KOPT-K1 (cell line): Measurements from ENCODE around the gene UBAC2.

Experiments used
- H3K27ac ChIP-seq: fragments of 200-600 bp; sonication (generic); 2 replicates; pipeline ENCODE4 v1.5.1; 2016; ENCODE audit warnings: antibody characterized with exemption, mild to moderate bottlenecking, low read depth, low read length; ENCODE audit not compliant: poor library complexity, severe bottlenecking
- H3K36me3 ChIP-seq: fragments of 200-600 bp; sonication (generic); 2 replicates; pipeline ENCODE4 v1.5.1; 2017; ENCODE audit warnings: antibody characterized with exemption, mild to moderate bottlenecking, low read length, moderate library complexity; ENCODE audit not compliant: insufficient read depth
- H3K9me3 ChIP-seq: fragments of 200-600 bp; sonication (generic); 2 replicates; pipeline ENCODE4 v1.5.1; 2017; ENCODE audit warnings: antibody characterized with exemption, low read length, mild to moderate bottlenecking; ENCODE audit not compliant: insufficient read depth, poor library complexity, severe bottlenecking

UBAC2 gene

DNA sequence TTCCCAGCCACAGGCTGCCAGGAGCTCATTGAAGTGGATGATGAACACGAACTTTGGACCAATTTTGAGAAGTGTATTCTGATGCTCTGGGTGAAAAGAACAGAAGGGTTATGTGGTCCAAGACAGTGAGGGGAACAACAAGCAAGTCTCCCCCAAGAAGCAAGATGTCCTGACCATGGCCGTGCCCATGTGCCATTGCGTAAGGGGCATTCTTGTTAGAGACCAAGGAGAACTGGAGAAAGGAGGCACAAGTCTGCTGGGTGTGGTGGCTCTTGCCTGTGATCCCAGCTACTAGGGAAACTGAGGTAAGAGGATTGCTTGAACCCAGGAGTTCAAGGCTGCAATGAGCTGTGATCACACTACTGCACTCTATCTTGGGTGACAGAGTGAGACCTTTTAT lies 27.0 kb upstream of the UBAC2 start:
- no peaks in the 10 kb centered on the region for H3K9me3 ChIP-seq
- no peak overlapping the region for H3K27ac ChIP-seq
- no peaks in the 10 kb centered on the region for H3K36me3 ChIP-seq

DNA sequence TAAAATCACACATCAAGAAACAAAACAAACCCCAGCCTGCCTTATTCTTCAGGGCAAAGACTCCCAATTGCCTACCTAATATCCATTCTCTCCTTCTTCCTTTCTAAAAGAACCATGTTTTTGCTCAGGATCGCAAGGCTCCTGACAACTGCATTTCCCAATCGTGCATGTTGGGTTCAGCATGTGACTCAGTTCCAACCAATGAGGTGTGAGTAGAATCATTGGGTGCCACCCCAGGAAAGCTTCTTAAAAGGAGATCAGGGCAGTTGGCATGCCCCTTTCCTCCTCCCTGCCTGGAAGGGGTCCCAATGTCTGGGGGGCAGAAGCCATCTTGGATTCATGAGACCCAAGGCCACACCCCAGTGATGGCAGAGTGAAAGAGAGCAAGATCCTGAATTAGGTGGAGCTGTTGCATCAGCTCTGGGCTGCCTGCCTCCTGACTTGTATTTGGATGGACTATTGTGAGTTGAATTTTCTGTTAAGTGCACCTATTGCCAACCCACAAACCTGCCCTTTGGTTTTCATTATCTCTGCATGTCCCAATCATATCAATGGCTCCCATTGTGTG lies 26.0 kb upstream of the UBAC2 start:
- H3K27ac ChIP-seq, result no peak overlapping the region

GRCh38 chr13:99176309-99177276 lies 24.1 kb upstream of the UBAC2 start:
- H3K36me3 ChIP-seq, result no peaks in the 10 kb centered on the region
- peaks cover 5% of the 10 kb centered on the region for H3K9me3 ChIP-seq
- H3K27ac ChIP-seq, result no peak overlapping the region

More for the DNA sequence above, 26.0 kb upstream of the UBAC2 start:
- no peaks in the 10 kb centered on the region for H3K9me3 ChIP-seq
- no peaks in the 10 kb centered on the region for H3K36me3 ChIP-seq

DNA sequence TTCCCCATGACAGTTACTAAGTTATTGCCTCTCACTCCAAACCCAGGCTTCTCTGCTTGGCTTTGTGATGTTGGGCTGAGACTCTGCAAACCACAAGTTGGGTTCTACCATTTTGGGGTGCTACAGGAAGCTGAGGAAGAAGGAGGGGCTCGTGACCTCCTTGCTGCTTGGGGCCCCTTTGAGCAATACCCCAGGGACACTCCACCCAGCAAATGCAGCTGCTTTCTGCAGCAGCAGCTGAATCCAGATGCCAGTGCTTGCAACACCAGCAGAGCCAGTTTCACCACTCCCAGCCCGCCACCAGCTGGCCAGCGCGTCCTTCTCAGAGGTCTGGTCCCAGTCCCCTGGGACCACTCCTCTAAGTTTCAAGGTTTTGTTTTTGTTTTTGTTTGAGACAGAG lies 22.0 kb upstream of the UBAC2 start:
- Histone ChIP-seq H3K9me3 (peaks cover 25% of the 10 kb centered on the region), H3K27ac (no peak overlapping the region), H3K36me3 (no peaks in the 10 kb centered on the region)

GRCh38 chr13:99179460-99179859 lies 21.2 kb upstream of the UBAC2 start:
- Histone ChIP-seq H3K36me3 (no peaks in the 10 kb centered on the region), H3K9me3 (peaks cover 26% of the 10 kb centered on the region), H3K27ac (no peak overlapping the region)

- no peak overlapping the region for H3K27ac ChIP-seq
- H3K36me3 ChIP-seq, result no peaks in the 10 kb centered on the region
- H3K9me3 ChIP-seq, result peaks cover 26% of the 10 kb centered on the region
These were observed 18.2 kb upstream of the UBAC2 start for GRCh38 chr13:99182439-99182838.

GRCh38 chr13:99185606-99186005 lies 15.0 kb upstream of the UBAC2 start:
- no peaks in the 10 kb centered on the region for H3K36me3 ChIP-seq
- peaks cover 26% of the 10 kb centered on the region for H3K9me3 ChIP-seq
- H3K27ac ChIP-seq, result no peak overlapping the region

- Histone ChIP-seq H3K9me3 (no peaks in the 10 kb centered on the region), H3K36me3 (no peaks in the 10 kb centered on the region)
These were observed 10.3 kb upstream of the UBAC2 start for GRCh38 chr13:99190147-99190985.

DNA sequence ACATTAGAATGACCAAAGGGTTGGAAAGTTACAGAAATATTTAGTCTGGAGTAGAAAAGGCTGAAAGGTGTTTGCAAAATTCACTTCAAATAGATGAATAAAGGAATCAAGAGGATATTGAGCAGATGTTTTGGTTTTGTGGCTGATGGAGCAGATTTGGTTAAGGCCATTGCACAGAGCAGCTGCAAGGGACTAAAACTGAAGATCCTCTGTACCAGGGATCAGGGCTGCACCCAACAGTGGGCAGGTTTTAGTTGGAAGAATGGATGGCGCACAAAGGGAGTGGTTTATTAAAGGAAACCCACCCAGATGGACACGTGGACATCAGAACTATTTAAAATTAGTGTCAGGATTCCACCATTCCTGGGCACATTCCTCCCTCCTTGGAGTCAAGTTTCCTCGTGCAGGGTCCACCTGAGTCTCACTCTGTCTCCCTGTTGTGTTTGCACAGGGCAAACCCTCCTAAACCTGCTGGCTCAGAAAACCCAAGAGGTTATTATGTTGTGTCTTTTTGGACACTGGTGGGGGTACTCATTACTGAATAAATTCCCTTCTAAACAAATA lies 9.2 kb upstream of the UBAC2 start:
- Histone ChIP-seq H3K9me3 (no peaks in the 10 kb centered on the region), H3K27ac (no peak overlapping the region), H3K36me3 (no peaks in the 10 kb centered on the region)

More at GRCh38 chr13:99190147-99190985, 10.3 kb upstream of the UBAC2 start:
- no peak overlapping the region for H3K27ac ChIP-seq

GRCh38 chr13:99191900-99192399 lies 8.7 kb upstream of the UBAC2 start:
- no peaks in the 10 kb centered on the region for H3K9me3 ChIP-seq

DNA sequence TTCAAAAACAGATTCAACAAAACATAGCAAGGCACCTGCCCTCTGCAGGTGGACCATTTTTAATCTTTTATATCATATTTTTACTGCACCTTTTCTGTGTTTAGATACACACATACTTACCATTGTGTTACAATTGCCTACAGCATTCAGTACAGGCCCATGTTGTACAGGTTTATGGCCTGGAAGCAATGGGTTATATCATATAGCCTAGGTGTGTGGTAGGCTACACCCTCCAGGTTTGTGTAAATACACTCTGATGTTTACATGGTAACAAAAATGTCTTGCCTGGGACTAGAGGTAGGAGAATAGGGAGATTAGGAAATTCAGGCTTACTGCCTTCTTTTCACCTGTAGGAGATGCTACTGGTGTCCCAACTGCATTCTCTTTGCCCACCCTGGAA lies 8.2 kb upstream of the UBAC2 start:
- Histone ChIP-seq H3K9me3 (no peaks in the 10 kb centered on the region), H3K36me3 (no peaks in the 10 kb centered on the region), H3K27ac (no peak overlapping the region)

More at GRCh38 chr13:99191900-99192399, 8.7 kb upstream of the UBAC2 start:
- Histone ChIP-seq H3K27ac (no peak overlapping the region), H3K36me3 (no peaks in the 10 kb centered on the region)

DNA sequence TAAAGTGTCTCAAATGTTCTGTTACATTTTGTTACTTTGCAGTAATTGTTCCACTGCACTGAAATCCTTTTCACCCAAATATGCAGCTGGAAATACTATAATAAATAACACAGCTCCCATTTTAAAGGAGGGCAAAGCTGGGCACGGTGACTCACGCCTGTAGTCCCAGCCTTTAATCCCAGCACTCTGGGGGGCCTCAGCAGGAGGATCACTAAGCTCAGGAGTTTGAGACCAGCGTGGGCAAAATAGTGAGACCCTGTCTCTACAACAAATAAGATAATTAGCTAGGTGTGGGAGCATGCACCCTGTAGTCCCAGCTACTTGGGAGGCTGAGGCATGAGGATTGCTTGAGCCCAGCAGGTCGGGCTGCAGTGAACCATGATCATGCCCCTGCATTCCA lies 7.5 kb upstream of the UBAC2 start:
- Histone ChIP-seq H3K27ac (no peak overlapping the region), H3K9me3 (no peaks in the 10 kb centered on the region), H3K36me3 (no peaks in the 10 kb centered on the region)

DNA sequence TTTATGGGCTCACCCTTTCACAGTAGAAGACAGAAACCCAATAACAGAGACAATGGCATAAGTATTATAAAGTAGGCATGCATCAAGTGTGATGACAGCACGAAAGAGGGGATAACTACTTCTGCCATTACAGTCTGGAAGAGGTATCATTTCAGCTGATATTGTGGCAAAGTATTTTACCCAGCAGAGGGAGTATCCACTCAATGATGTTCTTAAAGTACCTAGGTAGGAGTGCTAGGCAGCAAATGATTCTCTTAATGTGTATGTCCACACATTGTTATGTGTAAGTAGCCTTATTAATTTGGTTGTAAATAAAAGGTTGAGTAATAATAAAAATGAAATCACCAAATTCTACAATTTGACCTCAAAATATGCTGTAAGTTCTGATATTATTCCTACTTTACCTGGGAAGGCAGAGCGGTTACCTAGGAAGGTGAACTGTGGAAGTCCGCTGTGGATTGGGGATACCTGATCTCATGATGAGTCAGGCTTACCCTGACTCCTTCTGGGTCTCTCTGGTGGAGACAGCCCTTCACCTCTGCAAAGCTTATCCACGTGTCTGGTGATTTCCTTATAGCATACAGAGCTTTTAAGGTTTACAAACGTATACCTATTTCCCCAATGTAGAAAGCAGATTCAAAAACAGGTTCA lies 4.1 kb upstream of the UBAC2 start:
- H3K27ac ChIP-seq, result no peak overlapping the region
- no peaks in the 10 kb centered on the region for H3K9me3 ChIP-seq
- no peaks in the 10 kb centered on the region for H3K36me3 ChIP-seq

DNA sequence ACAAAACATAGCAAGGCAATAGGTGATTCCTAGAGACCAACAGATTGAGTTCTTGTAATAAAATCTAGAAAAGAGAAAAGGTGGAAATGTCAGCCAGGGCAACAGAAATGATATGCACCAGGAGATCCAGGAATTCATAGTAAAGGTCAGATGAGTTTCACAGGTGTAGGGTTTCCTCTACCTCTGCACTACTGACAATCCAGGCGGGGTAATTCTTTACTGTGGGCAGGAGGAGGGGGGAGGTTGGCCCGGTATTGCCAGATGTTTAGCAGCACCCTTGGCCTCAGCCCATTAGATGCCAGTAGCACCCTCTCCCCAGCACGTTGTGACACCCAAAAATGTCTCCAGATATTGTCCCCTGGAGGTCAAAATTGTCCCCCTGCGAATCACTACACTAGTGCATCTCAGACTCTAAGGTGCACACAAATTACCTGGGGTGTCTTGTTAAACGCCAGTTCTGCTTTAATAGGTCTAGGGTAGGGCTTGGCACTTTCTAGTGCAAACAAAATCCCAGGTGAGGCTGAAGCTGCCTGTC lies 3.5 kb upstream of the UBAC2 start:
- Histone ChIP-seq H3K36me3 (no peaks in the 10 kb centered on the region), H3K9me3 (no peaks in the 10 kb centered on the region), H3K27ac (no peak overlapping the region)
